Natural killer cell (primary cell): ENCODE measurements around the gene SAMD14. TPM values are rescaled to one million over a fixed set of nuclear protein-coding genes. Genes with fewer than 3 reads are reported as not detected.

ENCODE experiments used
- total RNA-seq, 4 donors: library from RNA; stranded (reverse); fragments of 120-200 nt in 1 of 4; gene quantifications; one replicate each; pipeline versions ENCODE4 v1.2.3 to v1.2.4, GENCODE V29; 2013 to 2022

SAMD14 gene
- total RNA-seq, 3 donors from 2014 or later (not counting 1 experiment from before 2014, with no cell fraction given), result 1.1 to 2.1 (median 1.5) TPM

Other genes starting within 250 kb of the SAMD14 start
- gene DLX4, start 161.0 kb downstream of the SAMD14 start, total RNA-seq, result 1 to 10 TPM in 1 of 3 donors, under 1 TPM in 1, not detected in 1; 0.35 to 1.1 TPM
- gene DLX3, start 134.9 kb downstream of the SAMD14 start, total RNA-seq, result not detected
- gene ITGA3, start 74.0 kb downstream of the SAMD14 start, total RNA-seq, result 1 to 10 TPM in 2 of 3 donors, under 1 TPM in 1; 0.47 to 2.8 (median 1.4) TPM
- 10 to 100 TPM; 23.2 to 32.9 (median 23.6) TPM for gene PDK2, start 34.8 kb downstream of the SAMD14 start, total RNA-seq
- gene PPP1R9B, start 20.5 kb upstream of the SAMD14 start, total RNA-seq, result 100 to 1,000 TPM; 124 to 162 (median 135) TPM
- not detected for gene SGCA, start 35.8 kb upstream of the SAMD14 start, total RNA-seq
- 1 to 10 TPM; 2.3 to 7.5 (median 2.6) TPM for gene COL1A1, start 71.5 kb upstream of the SAMD14 start, total RNA-seq
- gene TMEM92, start 144.3 kb upstream of the SAMD14 start, total RNA-seq, result not detected
- 10 to 100 TPM; 16.3 to 25.4 (median 18.6) TPM for gene XYLT2, start 216.0 kb upstream of the SAMD14 start, total RNA-seq
- 10 to 100 TPM; 16.4 to 36.6 (median 31.3) TPM for gene MRPL27, start 243.0 kb upstream of the SAMD14 start, total RNA-seq
- gene EME1, start 243.1 kb upstream of the SAMD14 start, total RNA-seq, result 1 to 10 TPM; 2.4 to 3.2 (median 2.9) TPM